ENCODE data around the gene EEIG1. TPM values are rescaled to one million over a fixed set of nuclear protein-coding genes. Genes with fewer than 3 reads are reported as not detected.

Gene EEIG1
- total and polyA plus RNA-seq, 10 of the 15 experiments (the other 5 are each of a cell fraction or from before 2014, with no cell fraction given): 1.2 to 75.9 (median 9.0) TPM

DNA sequence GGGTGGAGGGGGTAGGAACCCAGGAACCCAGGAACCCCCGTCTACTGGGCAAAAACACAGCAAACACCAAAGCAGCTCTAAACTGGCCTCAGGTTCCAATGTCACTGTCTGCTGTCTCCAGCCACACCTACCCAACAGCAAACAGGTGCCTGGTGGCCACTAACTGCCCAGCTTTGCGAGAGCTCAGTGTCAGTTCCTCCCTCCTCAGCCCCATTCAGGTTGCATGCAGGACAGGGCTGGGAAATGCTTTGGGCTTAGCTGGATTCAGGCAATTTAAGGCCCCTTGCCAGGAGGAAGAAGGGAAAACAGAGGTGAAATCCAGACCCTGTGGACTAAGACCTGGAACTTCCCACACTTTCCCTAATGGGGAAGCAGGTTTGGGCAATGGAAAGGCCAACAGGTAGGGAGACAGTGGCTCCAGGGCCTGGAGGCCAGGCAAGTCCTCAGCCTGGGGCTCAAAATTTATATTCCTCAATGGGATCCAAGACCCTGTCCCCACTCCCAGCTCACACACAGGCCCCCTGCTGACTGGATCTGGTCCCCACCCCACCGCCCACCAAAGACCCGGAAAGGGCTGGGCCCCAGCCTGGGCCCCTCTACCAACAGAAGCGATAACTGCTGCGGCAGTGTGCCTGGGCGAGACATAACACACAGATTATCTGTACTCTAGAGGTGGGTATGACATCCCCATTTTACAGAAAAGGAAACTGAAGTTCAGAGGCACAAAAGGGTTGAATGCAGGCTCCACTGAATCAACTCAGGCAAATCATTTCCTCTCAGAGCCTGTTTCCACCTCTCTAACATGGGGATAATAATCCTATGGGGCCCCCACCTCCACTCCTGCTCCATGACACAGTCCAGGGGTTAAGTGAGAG, 3.5 kb downstream of the EEIG1 start:
- ChIA-PET CTCF (interaction anchor here (0.8 to 7.8 kb wide), 6 partner anchors 19 to 58 kb away, joined by 3 to 63 read pairs (median 6); no protein-coding TSS in a partner anchor), SMC1A (ENCODE audit: uncharacterized antibody, unreplicated experiment) (interaction anchor here (1.0 to 2.9 kb wide), 4 partner anchors 22 to 58 kb away, joined by 3 to 16 read pairs (median 8); no protein-coding TSS in a partner anchor)
- FAIRE-seq: no peak

More for the DNA sequence above, 3.5 kb downstream of the EEIG1 start:
- intact Hi-C loops (cut with micrococcal nuclease; ENCODE audit: unreplicated experiment) (no loop called here), in situ Hi-C loops (cut with MboI) (no loop called here)
- Histone ChIP-seq H4K20me1 (ENCODE audit: control insufficient read depth, insufficient read depth) (peaks cover 10% of the 10 kb centered on the region), H3K4me1 (ENCODE audit: control insufficient read depth, insufficient read depth, low read length) (peaks cover 40% of the 10 kb centered on the region), H3K4me2 (ENCODE audit: control insufficient read depth, insufficient read depth) (peak overlapping the region; percentile 91), H2AFZ (ENCODE audit: control insufficient read depth, low read depth, low read length) (no peak overlapping the region), H3K36me3 (ENCODE audit: control insufficient read depth in 2 of 2, insufficient read depth in 2 of 2, low read length in 1 of 2) (peaks cover 1 to 3% of the 10 kb centered on the region in 2 experiments; a peak in 2 of 4 replicates), H3K9ac (ENCODE audit: control insufficient read depth, insufficient read depth, low read length) (peak overlapping the region; percentile 68), H3K27me3 (replicated peaks in 1 of 2; ENCODE audit: control insufficient read depth in 2 of 2, insufficient read depth in 2 of 2, low read length in 1 of 2) (no peaks in the 10 kb centered on the region), H3K79me2 (ENCODE audit: control insufficient read depth, insufficient read depth, low read length) (peaks cover 63% of the 10 kb centered on the region), H3K4me3 (peak overlapping the region; percentile 93), H3K9me3 (replicated peaks; ENCODE audit: control insufficient read depth, insufficient read depth, low read length) (no peaks in the 10 kb centered on the region), H3K27ac (ENCODE audit: control insufficient read depth, insufficient read depth) (peak overlapping the region; percentile 62)
- DNase-seq (ENCODE audit: low read depth, low spot score): no peak
- BruUV-seq (replicated peaks): no TSS peak
- no peak for ATAC-seq
- WGBS (ENCODE audit: insufficient coverage, insufficient replicate concordance, low lambda C conversion rate, missing lambda C conversion rate): 7% methylated on average over 7 of the region's 7 CpGs
- RAD21 ChIA-PET (ENCODE audit: unreplicated experiment): interaction anchor here (1.4 to 2.6 kb wide), 3 partner anchors 22 to 57 kb away, joined by 3 to 14 read pairs (median 12); no protein-coding TSS in a partner anchor
- POLR2A ChIA-PET: interaction anchor here (1.6 kb wide), 1 partner anchor 56 kb away, joined by 4 read pairs; no protein-coding TSS in a partner anchor
- TF ChIP-seq ATF7 (IDR thresholded peaks at IDR 0.05; ENCODE audit: low read depth) (no peak), SPI1 (IDR thresholded peaks at IDR 0.05; ENCODE audit: borderline replicate concordance, insufficient read depth, low read depth, low read length) (peak; percentile 37; the same call in 1 of the 2 replicates), CBX3 (IDR thresholded peaks at IDR 0.05; ENCODE audit: borderline replicate concordance, low read depth) (no peak), NR2C2 (IDR thresholded peaks at IDR 0.05; ENCODE audit: borderline replicate concordance, control insufficient read depth, insufficient read length, low read depth) (no peak), RBBP5 (conservative IDR thresholded peaks at IDR 0.05) (no peak)
- TF ChIP-seq, protein P1, sequence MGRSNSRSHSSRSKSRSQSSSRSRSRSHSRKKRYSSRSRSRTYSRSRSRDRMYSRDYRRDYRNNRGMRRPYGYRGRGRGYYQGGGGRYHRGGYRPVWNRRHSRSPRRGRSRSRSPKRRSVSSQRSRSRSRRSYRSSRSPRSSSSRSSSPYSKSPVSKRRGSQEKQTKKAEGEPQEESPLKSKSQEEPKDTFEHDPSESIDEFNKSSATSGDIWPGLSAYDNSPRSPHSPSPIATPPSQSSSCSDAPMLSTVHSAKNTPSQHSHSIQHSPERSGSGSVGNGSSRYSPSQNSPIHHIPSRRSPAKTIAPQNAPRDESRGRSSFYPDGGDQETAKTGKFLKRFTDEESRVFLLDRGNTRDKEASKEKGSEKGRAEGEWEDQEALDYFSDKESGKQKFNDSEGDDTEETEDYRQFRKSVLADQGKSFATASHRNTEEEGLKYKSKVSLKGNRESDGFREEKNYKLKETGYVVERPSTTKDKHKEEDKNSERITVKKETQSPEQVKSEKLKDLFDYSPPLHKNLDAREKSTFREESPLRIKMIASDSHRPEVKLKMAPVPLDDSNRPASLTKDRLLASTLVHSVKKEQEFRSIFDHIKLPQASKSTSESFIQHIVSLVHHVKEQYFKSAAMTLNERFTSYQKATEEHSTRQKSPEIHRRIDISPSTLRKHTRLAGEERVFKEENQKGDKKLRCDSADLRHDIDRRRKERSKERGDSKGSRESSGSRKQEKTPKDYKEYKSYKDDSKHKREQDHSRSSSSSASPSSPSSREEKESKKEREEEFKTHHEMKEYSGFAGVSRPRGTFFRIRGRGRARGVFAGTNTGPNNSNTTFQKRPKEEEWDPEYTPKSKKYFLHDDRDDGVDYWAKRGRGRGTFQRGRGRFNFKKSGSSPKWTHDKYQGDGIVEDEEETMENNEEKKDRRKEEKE (IDR thresholded peaks at IDR 0.05): no peak
- TF ChIP-seq, protein P2, sequence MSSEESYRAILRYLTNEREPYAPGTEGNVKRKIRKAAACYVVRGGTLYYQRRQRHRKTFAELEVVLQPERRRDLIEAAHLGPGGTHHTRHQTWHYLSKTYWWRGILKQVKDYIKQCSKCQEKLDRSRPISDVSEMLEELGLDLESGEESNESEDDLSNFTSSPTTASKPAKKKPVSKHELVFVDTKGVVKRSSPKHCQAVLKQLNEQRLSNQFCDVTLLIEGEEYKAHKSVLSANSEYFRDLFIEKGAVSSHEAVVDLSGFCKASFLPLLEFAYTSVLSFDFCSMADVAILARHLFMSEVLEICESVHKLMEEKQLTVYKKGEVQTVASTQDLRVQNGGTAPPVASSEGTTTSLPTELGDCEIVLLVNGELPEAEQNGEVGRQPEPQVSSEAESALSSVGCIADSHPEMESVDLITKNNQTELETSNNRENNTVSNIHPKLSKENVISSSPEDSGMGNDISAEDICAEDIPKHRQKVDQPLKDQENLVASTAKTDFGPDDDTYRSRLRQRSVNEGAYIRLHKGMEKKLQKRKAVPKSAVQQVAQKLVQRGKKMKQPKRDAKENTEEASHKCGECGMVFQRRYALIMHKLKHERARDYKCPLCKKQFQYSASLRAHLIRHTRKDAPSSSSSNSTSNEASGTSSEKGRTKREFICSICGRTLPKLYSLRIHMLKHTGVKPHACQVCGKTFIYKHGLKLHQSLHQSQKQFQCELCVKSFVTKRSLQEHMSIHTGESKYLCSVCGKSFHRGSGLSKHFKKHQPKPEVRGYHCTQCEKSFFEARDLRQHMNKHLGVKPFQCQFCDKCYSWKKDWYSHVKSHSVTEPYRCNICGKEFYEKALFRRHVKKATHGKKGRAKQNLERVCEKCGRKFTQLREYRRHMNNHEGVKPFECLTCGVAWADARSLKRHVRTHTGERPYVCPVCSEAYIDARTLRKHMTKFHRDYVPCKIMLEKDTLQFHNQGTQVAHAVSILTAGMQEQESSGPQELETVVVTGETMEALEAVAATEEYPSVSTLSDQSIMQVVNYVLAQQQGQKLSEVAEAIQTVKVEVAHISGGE (CRISPR knock-in tag; IDR thresholded peaks at IDR 0.05): no peak
- TF ChIP-seq, protein P3, sequence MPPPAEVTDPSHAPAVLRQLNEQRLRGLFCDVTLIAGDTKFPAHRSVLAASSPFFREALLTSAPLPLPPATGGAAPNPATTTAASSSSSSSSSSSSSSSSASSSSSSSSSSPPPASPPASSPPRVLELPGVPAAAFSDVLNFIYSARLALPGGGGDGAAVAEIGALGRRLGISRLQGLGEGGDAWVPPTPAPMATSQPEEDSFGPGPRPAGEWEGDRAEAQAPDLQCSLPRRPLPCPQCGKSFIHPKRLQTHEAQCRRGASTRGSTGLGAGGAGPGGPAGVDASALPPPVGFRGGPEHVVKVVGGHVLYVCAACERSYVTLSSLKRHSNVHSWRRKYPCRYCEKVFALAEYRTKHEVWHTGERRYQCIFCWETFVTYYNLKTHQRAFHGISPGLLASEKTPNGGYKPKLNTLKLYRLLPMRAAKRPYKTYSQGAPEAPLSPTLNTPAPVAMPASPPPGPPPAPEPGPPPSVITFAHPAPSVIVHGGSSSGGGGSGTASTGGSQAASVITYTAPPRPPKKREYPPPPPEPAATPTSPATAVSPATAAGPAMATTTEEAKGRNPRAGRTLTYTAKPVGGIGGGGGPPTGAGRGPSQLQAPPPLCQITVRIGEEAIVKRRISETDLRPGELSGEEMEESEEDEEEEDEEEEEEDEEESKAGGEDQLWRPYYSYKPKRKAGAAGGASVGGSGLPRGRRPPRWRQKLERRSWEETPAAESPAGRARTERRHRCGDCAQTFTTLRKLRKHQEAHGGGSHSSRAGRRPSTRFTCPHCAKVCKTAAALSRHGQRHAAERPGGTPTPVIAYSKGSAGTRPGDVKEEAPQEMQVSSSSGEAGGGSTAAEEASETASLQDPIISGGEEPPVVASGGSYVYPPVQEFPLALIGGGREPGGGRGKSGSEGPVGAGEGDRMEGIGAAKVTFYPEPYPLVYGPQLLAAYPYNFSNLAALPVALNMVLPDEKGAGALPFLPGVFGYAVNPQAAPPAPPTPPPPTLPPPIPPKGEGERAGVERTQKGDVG (CRISPR knock-in tag; IDR thresholded peaks at IDR 0.05): no peak
